Stimulated activated CD8-positive, alpha-beta memory T cell treated with anti-CD3 and anti-CD28 coated beads, Interleukin-2, amount 100 ng/mL, for 1 hour (primary cell): Measurements from ENCODE around the gene TMEM101.
"Not testable (repeated sequence)": the region's sequence is repeated elsewhere in the genome, so short reads cannot be mapped to it uniquely, and the experiment has no call there.

Experiments used
- DNase-seq, 2 donors: peaks; one replicate each; pipeline ENCODE4 v3.0.0-alpha.2; 2020; ENCODE audit warnings: low read depth in 2 of 2

Gene TMEM101

GRCh38 chr17:44014437-44015172, at the start of gene TMEM101:
TMEM101 (minus strand) TSS chr17:44014963; CDS start chr17:44014952, 11 bp downstream.
- DNase-seq, result peak; percentile 67 to 78

- DNase-seq, result no peak
Measured at GRCh38 chr17:44063704-44064639, 49.2 kb upstream of the TMEM101 start.

GRCh38 chr17:44062871-44063270, 48.1 kb upstream of the TMEM101 start:
- no peak for DNase-seq

- no peak for DNase-seq
Measured at GRCh38 chr17:44061446-44061845, 46.7 kb upstream of the TMEM101 start.

- DNase-seq, result no peak
Measured at GRCh38 chr17:44059101-44059892, 44.5 kb upstream of the TMEM101 start.

- no peak for DNase-seq
Measured at GRCh38 chr17:44053125-44053872, 38.5 kb upstream of the TMEM101 start.

GRCh38 chr17:44049294-44050060, 34.7 kb upstream of the TMEM101 start:
- no peak for DNase-seq

GRCh38 chr17:44046893-44047292, 32.1 kb upstream of the TMEM101 start:
- DNase-seq, result not testable (repeated sequence)

GRCh38 chr17:44045486-44045885, 30.7 kb upstream of the TMEM101 start:
- no peak for DNase-seq

- DNase-seq, result no peak
Measured at GRCh38 chr17:44044071-44044470, 29.3 kb upstream of the TMEM101 start.

GRCh38 chr17:44043272-44043696, 28.5 kb upstream of the TMEM101 start:
- no peak for DNase-seq

- no peak for DNase-seq
Measured at GRCh38 chr17:44039829-44040635, 25.3 kb upstream of the TMEM101 start.

- no peak for DNase-seq
Measured at GRCh38 chr17:44038604-44039011, 23.8 kb upstream of the TMEM101 start.

- no peak for DNase-seq
Measured at GRCh38 chr17:44037471-44037870, 22.7 kb upstream of the TMEM101 start.

- not testable (repeated sequence) for DNase-seq
Measured at GRCh38 chr17:44034688-44035087, 19.9 kb upstream of the TMEM101 start.

GRCh38 chr17:44033861-44034408, 19.2 kb upstream of the TMEM101 start:
- DNase-seq, result no peak

- no peak for DNase-seq
Measured at GRCh38 chr17:44030482-44030881, 15.7 kb upstream of the TMEM101 start.

- DNase-seq, result no peak
Measured at GRCh38 chr17:44029736-44030135, 15.0 kb upstream of the TMEM101 start.

GRCh38 chr17:44024853-44025252, 10.1 kb upstream of the TMEM101 start:
- DNase-seq, result no peak
